ENCODE results near the gene SRCIN1.

DNA sequence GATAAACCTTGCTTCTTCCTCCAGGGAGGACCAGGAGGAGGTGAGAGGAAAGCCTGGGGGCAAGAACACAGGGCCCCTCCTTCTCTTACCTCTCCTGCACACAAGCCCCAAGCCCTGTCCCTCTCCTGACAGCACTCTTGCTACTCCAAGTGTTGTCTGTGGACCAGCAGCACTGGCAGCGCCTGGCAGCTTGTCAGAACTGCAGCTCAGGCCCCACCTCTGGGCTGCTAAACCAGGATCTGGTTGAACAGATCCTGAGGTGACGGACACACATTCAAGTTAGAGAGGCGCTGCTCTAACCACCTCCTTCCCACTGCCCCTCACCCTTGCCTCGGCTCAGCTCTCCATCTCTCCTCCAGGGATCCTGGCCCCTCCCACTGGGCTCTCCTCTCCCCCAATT, 56.5 kb downstream of the SRCIN1 start:
- TF ChIP-seq, protein P1, sequence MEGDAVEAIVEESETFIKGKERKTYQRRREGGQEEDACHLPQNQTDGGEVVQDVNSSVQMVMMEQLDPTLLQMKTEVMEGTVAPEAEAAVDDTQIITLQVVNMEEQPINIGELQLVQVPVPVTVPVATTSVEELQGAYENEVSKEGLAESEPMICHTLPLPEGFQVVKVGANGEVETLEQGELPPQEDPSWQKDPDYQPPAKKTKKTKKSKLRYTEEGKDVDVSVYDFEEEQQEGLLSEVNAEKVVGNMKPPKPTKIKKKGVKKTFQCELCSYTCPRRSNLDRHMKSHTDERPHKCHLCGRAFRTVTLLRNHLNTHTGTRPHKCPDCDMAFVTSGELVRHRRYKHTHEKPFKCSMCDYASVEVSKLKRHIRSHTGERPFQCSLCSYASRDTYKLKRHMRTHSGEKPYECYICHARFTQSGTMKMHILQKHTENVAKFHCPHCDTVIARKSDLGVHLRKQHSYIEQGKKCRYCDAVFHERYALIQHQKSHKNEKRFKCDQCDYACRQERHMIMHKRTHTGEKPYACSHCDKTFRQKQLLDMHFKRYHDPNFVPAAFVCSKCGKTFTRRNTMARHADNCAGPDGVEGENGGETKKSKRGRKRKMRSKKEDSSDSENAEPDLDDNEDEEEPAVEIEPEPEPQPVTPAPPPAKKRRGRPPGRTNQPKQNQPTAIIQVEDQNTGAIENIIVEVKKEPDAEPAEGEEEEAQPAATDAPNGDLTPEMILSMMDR (IDR thresholded peaks at IDR 0.05) = no peak
- no peak for TF ChIP-seq POLR2A (IDR thresholded peaks at IDR 0.05)
